Measurements from ENCODE around the gene RTL5.

DNA sequence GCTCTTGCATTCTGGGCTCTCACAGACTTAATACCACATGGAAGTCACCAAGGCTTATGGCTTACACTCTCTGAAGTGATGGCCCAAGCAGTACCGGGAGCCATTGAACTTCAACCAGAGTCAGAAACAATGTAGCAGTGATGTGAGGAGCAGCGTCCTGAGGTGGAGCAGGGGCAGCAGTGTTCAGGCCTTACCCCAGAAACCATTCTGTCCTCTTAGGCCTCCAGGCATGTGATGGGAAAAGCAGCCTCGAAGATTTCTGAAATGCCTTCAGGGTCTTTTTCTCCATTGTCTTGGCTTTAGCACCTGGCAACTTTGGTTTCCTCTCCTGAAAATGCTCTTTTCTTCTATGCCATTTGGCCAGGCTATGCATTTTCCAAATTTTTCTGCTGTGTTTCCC, 27.1 kb upstream of the RTL5 start:
- TF ChIP-seq, protein P1, sequence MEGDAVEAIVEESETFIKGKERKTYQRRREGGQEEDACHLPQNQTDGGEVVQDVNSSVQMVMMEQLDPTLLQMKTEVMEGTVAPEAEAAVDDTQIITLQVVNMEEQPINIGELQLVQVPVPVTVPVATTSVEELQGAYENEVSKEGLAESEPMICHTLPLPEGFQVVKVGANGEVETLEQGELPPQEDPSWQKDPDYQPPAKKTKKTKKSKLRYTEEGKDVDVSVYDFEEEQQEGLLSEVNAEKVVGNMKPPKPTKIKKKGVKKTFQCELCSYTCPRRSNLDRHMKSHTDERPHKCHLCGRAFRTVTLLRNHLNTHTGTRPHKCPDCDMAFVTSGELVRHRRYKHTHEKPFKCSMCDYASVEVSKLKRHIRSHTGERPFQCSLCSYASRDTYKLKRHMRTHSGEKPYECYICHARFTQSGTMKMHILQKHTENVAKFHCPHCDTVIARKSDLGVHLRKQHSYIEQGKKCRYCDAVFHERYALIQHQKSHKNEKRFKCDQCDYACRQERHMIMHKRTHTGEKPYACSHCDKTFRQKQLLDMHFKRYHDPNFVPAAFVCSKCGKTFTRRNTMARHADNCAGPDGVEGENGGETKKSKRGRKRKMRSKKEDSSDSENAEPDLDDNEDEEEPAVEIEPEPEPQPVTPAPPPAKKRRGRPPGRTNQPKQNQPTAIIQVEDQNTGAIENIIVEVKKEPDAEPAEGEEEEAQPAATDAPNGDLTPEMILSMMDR (IDR thresholded peaks at IDR 0.05): no peak
- TF ChIP-seq POLR2AphosphoS5 (IDR thresholded peaks at IDR 0.05): no peak
- no peak for TF ChIP-seq POLR2A (IDR thresholded peaks at IDR 0.05)
- no peak for TF ChIP-seq EP300 (IDR thresholded peaks at IDR 0.05)

All from gastroesophageal sphincter (tissue), 3 donors.